HS-5 (cell line): ENCODE data around the gene ANTXR2.

ENCODE experiments used
- DNase-seq: peaks from one replicate; pipeline ENCODE4 v3.0.0-alpha.2; 2012; ENCODE audit warnings: low read depth

Gene ANTXR2

DNA sequence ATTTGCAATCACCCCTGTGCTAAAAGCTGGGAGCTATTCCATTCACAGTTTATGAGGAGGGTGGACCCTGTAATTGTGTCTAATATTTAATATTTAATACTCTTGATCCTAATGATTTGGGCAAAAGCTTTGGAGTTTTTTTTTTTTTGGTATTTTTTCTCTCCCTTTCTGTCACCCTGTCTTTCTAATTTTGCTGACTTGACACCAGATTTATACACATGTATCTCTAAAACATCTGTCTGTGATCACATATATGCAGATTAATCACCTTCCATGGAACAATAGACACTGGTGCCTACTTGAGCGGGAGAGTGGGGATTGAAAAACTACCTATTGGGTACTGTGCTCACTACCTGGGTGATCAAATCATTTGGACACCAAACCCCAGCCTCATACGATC is 18.7 kb upstream of the ANTXR2 start:
- no peak for DNase-seq

DNA sequence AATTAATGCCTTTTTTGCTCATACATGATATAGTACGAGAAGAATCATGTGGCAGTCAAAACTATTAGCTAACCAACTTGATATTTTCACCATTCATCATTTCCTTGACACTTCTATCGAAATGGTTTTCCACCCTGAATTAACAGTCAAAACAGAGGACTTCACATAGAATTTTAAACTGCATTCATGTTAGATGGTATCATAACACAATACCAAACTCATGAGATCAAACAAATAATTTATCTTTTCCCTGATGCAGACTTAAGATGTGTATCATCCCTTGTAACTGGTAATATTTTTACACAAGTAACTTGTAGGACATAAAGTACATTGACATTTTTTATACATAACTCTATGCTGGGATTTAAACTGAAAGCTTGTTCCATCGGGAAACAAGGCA is 18.2 kb upstream of the ANTXR2 start:
- DNase-seq: no peak

DNA sequence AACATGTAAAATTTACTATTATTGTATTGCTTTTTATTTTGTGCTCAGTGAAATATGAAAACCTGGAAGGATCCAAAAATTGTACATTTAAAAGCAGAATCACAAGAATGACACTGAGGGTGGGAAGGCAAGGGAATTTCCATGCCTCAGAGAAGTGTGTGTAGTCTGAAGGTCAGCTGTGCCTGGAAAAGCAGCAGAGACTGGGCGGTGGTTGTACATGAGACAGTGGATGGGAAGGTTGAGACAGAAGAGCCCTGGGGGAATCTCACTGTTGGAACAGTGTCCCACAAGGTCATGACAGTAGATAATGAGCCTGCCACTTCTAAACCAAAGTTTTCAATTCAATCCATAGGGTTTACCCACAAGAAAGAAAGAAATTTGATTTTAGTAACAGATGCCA is 17.1 kb upstream of the ANTXR2 start:
- no peak for DNase-seq

DNA sequence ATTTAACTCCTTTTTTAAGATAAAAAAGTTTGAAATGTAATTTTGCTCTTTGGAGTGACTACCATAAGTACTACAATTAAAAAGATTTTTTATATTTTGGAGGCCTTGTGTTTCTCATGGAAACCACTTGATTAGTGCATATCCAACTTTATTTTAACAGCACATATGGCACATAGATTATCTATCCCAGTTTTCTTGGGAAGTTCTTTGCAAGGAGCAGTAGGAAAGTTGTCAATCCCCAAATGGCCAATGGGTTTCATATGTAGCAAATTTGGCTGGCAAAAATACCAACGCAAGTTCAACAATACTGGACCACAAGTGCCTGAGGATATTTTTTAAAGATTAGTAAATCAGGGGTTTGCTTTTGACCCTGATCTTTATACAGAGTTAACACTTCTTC is 15.4 kb upstream of the ANTXR2 start:
- no peak for DNase-seq

DNA sequence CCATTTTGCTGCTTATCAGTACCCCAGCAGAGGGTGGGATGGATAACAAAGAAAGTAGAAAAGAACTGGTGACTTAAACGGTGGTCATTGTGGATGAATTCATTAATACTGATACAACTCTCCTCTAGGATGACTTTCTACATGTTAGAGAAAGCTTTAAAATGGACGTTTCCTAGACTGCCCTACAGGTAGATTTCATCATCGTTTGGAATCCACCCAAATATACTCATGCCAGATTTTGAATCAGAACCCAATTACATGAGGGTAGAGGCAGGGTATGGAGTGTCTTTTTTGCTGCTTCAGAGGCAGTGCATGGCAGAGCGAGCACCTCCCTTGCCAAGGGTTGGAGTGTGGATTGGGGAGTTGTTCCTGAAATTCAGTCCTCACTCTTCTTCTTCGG is 13.3 kb upstream of the ANTXR2 start:
- no peak for DNase-seq

DNA sequence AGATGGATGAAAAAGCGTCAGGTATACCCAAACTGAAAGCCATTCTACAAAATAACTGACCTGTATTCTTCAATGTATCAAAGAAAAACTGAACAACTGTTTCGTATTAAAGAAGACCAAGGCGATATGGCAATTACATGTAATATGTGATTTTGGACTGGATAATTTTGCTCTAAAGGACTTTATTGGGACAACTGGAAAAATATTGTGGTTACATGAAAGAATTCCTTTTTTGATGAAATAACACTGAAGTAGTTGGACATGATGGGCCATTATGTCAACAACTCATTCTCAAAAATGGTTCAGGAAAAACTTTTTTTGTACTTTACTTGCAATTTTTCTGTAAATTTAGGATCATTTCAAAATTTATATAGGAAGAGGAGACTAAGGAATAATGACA is 12.1 kb upstream of the ANTXR2 start:
- DNase-seq: no peak

DNA sequence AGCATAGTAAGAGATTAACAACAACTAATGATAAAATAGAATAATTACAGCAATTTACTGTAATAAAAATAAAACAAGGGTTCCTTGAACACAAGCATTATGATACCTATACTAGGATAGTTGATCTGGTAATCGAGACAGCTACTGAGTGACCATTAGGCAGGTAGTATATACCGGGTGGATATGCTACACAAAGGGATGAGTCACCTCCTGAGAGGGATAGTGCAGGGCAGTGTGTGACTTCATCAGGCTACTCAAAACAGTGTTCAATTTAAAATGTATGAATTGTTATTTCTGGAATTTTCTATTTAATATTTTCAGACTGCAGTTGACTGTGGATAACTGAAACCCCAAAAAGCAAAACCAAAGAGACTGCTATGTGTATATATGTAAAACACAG is 9.7 kb upstream of the ANTXR2 start:
- DNase-seq: no peak

DNA sequence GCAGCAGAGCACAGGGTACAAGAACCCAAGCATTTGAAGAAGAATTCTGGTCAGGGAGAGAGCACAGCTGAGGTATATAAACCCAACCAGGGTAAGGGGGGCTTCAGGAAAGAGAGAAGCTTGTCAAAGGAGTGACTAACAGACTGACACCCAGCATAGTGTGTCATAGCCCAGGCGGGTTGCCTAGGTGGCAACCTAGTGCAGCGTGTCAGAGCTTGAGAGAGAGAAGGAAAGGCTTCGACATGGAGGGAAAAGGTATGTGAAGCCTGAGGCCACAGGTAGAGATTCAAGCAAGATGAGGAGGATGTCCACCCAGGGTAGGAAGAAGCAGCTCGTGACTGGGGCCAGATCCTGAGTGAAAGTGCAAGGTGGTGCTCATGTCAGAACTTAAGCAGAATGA is 8.5 kb upstream of the ANTXR2 start:
- DNase-seq: no peak

DNA sequence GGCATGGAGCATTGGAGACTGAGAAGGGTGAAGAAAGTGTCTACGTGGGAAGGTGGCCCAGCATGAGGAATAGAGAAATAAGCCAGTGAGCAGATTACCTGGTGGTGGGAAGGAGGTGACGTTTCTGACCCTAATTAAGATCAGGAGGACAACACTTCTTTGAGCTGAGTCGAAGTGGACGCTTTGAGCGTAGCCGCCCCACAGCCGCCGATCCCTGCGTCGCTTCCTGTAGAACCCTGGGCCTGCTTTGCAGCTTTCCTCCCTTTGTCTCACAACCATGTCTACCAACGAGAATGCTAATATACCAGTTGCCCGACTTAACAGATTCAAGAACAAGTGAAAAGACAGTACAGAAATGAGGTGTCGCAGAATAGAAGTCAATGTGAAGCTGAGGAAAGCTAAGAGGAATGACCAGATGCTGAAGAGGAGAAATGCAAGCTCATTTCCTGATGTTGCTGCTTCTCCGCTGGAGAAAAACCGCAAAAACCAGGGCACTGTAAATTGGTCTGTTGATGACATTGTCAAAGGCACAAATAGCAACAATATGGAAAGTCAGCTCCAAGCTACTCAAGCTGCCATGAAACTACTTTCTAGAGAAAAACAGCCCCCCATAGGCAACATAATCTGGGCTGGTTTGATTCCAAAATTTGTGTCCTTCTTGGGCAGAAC is 6.4 kb upstream of the ANTXR2 start:
- DNase-seq: no peak

DNA sequence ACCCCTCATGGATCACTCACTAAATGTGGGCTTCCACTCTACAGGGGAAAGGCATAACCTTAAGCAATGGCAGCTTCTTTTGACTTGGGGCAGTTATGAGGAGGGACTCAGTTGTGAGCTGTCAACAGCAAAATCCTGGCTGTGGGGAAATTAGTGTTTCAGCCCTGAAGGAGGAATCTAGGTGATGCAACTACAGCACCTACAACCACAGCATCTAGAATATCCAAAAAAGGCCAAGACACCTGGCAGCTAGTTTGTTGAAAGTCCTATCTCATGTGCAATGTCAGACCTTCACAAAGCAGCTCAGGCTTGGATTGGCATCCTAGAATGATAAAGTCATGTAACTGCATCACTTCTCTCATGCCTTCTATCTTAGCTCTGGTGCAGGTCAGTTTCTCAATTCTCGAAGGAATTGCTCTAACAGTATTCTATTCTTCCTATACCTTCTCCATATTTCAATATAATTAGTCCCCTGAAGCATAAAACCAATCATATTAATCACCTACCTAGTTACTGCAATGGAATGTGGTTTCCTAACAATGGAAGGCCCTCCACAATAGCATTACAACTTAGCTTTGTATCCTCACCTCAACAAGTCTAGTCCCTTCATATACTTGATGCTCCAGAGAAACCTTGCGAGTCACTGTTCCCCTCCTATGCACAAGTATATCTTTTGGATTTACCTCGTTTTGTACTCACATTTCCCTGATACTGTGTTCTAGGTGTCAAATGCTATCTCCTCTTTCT is 5.5 kb upstream of the ANTXR2 start:
- no peak for DNase-seq

DNA sequence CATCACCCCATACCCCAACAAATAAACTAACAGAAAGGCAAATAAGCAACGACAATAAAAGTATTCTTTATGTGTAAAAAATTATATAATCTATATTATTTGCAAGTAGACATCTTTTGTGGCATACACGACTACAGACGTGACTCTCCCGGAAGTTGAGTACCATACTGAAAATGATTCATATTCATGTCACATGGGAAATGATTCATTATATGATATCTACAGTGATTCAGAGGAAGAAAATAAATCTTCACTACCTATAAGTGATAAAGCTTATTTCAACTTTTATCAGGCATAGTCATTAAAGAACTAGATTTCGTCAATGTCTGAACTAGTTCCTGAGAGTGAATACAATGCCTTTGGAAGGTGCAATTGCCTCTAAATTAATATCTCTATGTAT is 4.6 kb upstream of the ANTXR2 start:
- no peak for DNase-seq

DNA sequence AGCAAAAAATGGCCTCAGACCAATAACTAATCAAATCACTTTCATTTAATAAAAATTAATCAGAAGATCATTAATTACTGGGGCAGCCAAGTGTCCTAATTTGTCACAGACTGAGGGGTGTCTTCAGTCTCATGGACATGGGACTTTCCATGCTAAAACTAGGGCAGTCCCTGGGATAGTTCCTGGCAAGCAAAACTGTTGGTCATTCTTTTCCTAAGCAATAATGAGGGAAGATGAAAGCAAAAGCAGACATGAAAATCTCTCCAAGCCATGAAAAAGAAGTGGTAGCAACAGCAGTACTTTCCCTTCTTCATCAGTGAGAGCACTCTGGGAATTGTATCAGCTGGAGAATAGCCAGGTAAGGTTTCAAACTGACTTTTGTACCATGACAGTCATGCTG is 3.7 kb upstream of the ANTXR2 start:
- no peak for DNase-seq

DNA sequence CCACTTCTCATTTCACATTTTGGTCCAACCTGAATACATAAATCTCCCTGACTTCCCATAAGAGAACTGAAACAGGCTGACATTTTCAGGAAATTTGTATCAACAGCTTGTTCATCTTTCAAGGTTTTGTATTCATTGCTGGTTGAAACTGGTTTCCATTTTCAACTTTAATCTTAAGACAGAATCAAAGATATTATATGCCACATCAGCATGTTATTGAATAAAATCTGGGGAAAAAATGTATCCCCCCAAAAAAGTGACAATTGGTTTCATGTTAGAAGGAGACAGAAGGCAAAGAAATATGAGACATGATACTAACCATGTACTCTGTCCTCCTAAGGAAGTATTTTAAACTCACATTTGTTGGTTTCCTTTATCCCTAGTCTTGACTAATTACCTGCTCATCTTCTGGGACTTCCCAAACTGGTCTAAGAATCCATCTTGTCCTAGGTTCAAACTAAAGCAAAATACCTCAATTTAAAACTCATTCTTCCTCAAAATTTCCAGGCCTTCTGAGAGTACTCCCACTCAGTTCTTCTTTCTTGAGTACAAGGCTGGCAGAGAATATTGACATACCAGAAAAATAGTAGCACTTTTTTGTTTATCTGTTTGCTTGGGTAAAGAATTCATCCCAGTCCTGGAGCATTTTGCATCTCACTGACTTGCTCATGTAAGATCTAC is 3.1 kb upstream of the ANTXR2 start:
- DNase-seq: no peak

DNA sequence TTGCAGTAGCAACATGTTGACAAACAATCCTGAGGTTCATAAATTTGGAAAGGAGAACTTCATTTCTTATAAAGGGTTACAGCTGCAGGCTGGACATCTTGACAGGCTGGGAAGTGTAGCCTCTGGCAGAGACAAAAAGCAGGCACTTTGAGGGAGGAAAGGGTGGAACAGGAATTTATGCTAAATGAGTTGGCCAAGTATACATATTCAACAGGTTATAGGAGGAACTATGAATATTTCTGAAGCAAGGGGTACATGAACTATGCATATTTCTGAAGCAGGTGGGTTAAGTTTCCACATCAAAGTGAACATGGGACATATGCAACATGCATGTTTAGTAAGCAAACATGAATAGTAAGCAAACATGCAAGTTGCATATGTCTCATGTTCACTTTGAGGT is 1.6 kb upstream of the ANTXR2 start:
- DNase-seq: no peak

DNA sequence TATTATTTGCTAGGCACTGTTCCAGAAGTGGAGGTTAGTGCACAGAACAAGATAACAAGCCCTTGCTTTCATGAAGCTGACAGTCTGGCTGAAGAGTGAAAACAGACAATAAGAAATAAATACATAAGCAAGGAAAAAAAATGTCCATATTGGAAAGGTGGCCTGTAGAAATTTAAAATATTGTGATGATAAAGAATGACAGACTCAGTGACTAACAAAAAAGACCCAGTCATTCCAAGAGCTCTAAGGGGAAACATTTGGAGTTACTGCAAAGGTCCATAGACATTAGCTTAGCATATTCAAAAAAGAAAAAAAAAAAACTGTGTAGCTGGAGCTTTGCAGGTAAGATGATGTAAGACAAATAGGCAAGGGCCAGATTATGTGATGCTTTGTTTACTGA is 1.0 kb upstream of the ANTXR2 start:
- DNase-seq: no peak

DNA sequence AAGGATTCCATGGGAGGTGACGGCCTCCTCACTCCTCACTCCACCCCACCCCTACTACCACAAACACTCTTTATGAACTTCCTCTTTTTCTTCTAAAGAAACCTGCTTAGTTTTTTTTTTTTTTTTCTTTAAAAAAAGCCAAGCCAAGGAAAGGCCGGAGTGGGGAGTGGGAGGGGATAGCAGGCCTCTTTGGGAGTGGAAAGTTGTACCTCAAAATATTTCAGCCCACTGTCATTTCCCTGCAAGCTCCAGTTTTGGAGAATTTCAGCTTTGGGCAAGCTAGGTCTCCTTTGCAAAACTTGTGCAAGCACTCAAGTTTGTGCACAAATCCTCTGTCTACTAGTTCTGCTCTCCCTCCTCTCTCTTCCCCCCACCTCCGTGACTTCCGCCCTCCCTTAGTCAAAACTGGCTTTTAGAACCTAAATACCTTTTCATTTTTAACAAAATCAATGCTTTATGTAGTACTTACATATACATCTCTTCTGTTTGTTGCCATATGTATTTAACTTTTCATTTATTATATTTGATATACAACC is 512 bp upstream of the ANTXR2 start:
- no peak for DNase-seq

DNA sequence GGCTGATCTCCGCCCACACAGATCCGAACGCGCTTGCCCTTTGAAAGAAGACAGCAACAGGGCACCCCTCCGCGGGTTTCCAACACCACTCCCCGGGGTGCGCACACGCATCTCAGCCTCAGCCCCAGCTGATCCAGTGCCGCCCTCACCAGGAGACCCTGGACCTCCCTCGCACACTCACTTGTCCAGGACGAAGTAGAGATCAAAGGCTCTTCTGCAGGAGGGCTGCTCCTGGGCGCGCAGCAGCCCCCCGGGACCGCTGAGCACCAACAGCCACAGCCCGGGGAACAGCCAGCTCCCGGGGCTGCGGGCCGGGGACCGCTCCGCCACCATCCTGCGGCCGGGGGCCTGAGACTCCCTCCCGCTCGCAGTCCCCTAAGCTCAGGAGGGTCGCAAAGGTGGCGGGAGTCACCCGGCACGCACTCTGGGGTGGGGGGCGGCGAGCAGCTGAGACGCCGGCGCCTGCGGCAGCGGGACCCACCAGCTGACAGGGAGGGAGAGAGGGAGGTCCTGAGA is 743 bp downstream of the ANTXR2 start:
- no peak for DNase-seq

DNA sequence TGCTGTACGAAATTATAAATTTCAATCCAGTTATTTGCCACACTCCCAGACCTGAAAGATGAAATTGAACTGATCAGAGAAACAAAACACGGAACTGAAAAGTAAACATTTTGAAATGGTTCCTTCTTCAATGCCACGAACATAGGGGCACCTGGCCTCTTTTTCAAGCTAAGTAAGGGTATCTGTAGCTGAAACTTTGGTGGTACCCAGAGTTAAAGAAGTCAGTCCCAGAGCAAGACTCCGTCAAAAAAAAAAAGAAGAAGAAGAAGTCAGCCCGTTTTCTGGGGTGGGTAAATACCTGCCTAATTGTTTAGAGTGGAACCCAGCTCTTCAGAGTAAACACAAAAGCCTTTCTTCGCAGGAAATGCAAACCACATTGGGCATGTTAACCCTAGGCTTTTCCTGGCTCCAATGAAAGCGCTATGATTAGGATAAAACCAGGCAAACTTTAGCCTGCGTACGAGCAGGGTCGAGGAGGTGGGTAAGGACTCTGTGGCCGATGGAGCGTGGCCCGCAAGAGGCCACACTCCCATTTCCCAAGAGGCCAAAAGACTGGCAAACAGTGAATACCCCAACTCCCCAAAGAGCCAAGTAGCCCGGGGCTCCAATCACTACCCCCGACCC is 1.3 kb downstream of the ANTXR2 start:
- DNase-seq: no peak

DNA sequence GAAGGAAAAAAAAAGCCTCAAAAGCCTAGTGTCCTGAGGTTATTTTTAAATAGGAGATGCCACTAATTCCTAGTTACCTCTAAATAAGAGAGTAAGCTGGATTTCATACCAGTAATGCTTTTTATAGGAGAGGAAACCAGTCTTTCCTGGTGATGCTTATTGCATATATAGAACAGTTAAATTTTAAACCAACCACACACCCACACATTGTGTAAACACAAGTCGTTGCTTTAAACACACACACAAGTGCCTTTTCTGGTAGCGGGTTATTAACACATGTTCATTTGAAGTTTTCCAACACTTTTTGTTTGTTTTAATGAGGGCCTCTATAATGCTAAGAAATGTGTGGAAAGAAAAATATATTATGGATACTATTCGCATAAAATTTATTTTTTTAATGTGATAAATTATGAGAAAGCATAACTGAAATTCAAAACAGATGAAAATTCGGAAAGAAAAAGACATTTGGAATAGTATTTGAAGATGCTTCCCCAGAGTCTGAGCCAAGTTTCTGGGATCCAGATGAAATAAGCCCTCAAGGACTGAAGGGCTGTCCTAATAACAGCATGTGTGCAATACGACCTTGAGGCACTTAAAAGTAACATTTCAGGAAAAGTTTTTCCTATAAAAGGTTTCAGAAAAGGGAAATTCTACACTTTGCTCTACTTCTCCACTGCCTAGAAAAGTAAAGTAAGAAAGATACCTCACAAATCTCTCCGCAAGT is 2.0 kb downstream of the ANTXR2 start:
- DNase-seq: no peak

DNA sequence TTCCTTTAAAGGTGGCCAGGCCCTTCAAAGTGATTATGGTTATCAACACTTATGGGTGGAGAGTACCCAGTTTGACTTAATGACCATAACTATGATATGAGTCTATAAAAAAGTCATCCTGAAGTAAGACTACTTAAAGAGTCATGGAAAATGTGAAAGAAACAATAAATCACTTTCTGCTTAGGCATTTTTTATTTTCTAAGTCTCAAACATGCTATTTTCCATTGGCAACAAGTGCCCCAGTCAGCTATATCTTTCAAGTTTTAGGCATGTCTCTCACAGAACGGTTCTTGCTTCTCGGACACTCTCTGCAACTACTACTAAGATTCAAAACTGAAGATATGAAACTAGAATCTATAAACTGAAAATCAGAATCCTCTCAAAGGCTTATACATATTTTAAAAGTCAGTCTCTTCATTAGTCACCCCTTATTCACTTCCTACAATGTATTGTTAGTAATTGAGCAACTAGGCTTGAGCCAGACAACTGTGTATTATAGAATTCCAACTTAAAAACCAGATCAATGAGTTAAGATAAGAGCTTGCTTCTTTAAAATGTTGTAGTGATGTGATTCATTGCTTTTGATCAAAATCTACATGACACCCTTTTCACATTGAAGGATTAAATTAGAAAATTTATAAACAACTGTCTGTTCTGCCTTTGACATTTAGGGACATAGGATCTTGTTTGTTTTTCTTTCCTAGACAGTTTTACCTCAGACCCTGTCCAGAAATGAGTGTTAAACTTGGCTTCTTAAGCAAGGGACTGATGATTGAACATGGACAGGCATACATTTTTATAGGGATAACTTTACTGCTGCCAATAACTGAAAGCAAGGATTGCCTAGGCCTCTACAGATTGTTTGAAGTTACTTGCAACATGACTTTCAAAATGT is 2.9 kb downstream of the ANTXR2 start:
- DNase-seq: peak; percentile 77
